GM18868 (cell line): Measurements from ENCODE around the gene CABLES2.
"Not testable (repeated sequence)": the region's sequence is repeated elsewhere in the genome, so short reads cannot be mapped to it uniquely, and the experiment has no call there.

ENCODE experiments used
- ATAC-seq: cut with Tn5 transposase; IDR thresholded peaks from one replicate; pipeline ENCODE4 v1.9.1; 2021; ENCODE audit warnings: mild to moderate bottlenecking, moderate library complexity; ENCODE audit not compliant: unreplicated experiment

CABLES2 gene

DNA sequence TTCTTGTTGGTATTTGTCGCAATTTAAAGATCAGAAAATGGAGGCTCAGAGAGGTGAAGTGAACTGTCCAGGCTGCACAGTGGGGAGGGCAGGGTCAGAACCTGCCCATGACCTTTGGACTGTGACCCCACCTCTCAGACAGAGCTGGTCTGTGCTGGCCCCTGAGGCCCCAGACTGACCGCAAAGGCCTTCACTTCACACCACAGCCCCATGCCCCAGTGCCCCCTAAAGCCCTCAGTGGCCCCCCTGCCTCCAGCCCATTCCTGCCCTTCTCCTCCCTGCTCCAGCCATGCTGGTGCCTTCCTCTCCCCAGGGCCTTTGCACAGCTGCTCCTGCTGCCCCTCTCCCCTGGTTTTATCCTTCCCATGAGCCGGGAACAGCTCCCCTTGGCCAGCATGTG, 29.6 kb upstream of the CABLES2 start:
- no peak for ATAC-seq

DNA sequence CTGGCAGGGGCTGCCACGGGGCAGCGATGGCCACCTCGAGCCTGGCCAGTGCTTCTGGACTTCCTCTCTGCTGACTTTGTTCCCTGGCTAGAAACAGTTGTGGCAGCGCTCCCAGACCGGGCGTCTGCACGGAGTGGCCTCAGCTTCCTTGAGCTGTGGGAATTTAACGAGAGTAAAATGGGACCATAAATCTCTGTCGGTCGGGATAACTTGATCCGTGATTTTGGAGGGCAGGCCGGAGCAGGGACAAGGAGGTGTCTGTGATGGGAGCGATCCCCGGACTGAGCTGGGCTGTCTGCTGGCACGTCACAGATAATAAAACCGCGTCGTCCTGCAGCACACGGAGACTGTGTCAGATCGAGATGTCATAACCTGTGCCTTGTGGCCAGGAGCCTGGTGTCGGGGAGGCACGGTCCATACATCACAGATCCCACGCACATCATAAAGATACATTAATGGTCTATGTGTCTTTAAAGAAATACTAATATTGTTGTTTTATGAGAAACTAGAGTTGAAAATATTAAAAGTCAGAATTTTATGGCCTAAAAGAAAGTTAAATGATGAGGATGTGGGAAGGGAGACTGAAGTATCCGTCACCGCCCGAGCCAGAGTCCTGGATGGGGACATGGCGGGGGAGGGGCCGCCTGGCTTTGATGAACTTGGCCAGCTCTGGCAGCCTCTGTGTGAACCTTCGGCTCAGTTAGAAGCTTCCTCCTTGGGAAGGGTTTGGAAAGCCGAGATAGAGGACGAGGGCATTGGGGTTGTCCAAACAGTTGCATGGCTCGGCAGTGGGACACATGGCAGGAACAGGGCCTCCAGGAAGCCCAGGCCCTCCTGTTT, 26.8 kb upstream of the CABLES2 start:
- no peak for ATAC-seq

DNA sequence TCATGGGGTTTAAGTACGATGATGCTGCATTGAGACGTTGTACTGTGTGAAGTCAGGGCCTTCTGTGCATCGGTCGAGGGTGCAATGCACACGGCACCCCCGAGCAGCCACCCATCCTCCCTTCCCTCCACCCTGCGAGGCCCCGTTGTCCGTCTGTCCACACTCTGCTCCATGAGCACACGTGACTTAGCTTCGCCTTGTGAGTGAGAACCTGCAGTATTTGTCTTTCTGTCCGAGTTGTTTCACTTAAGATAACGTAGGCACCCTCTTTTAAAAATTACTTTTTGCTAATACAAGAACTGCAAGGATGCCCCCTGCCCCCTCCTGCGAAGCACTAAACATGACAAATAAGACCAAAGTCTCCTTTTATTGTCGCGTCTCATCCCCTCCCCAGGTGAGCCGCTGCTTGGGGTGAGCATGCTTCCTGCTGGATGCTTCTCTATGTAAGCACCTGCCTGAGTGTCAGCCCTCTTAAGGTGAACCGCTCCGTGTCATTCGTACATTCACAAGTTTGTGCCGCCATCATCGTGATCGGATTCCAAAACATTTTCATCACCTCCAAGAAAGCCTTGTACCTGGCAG, 23.9 kb upstream of the CABLES2 start:
- no peak for ATAC-seq

DNA sequence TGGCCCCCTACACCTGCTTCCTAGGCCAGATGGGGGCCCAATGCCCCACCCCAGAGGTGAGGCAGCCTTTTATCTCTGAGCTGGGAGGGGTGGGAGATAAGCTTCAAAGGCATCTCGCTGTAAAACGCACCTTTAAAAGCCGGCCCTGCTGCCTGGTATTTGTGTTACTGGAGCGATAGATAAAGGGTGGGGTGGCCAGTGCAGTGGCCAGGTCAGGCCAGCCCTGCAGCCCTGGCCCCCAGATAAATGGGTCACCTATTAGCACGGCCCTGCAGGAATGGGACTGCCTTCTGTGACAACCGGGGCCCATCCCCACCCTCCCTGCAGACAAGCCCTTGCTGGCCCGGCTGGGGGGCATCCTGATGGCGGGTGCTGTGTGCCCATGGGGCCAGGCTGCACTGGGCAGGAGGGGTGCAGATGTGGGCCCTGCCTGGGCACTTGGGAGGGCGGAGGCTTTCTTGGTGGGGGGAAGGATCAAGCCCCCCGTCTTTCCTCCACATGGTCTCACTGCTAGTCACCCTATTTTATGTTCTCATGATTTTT, 23.3 kb upstream of the CABLES2 start:
- no peak for ATAC-seq

- no peak for ATAC-seq
Measured at GRCh38 chr20:62429455-62430310, 22.6 kb upstream of the CABLES2 start.

GRCh38 chr20:62428396-62429295, 21.6 kb upstream of the CABLES2 start:
- no peak for ATAC-seq

DNA sequence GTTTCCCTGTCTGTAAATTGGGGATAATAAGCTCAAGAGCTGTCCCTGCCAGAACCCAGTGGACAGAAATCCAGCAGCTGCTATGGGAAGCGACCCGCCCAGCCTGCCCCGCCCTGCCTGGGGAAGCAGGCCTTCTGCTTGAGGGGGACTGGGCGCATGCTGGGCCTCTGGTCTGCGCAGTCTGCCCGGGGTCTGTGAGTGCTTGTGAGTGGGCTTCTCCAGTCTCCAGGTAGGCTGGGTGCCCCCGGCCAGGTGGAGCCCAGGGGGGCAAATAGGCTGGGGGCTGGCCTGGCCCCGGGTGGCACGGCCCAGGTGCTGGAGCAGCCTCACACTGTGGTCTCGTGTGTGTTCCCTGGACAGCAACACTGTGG, 20.9 kb upstream of the CABLES2 start:
- ATAC-seq: no peak

- ATAC-seq: no peak
Measured at GRCh38 chr20:62427172-62428001, 20.3 kb upstream of the CABLES2 start, which contains the start of gene RBBP8NL. Gene RBBP8NL, minus strand, starts transcription at chr20:62427539. Its CDS starts 7,892 bp downstream, at chr20:62419647.

- ATAC-seq: no peak
Measured at GRCh38 chr20:62426699-62427131, 19.6 kb upstream of the CABLES2 start.

- ATAC-seq: not testable (repeated sequence)
Measured at GRCh38 chr20:62426059-62426348, 18.9 kb upstream of the CABLES2 start.

DNA sequence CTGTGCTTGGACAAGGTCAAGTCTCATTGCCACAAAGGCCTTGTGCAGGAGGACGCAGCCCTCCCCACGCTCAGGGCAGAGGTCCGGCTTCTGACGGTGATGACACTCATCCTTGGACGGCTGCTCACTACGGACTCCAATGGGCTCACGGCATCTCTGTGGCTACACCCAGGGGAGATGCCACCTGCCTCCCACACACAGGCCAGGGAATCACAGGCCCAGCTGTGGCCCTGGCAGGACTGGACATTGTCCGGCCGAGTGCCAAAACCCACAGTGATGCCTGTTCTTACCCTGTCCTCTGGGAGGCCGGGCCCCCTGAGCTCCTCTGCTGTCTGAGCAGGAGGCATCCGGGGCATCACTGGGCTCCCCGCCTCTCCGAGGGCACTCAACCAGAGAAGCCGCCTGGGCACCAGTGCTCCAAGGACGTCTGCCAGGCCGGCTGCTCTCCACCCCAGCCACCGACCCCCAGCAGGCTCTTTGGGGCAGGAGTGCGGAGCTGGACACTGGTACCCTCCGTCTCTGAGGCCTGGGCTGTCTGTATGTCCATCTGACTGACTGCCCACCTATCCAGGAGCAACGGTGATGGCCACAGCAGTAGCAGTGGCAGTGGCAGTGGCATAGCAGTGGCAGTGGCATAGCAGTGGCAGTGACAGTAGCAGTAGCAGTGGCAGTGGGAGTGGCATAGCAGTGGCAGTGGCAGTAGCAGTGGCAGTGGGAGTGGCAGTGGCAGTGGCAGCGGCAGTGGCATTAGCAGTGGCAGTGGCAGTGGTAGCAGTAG, 18.4 kb upstream of the CABLES2 start:
- ATAC-seq: no peak

- ATAC-seq: no peak
Measured at GRCh38 chr20:62424249-62425107, 17.4 kb upstream of the CABLES2 start.

GRCh38 chr20:62423326-62423706, 16.2 kb upstream of the CABLES2 start:
- no peak for ATAC-seq

DNA sequence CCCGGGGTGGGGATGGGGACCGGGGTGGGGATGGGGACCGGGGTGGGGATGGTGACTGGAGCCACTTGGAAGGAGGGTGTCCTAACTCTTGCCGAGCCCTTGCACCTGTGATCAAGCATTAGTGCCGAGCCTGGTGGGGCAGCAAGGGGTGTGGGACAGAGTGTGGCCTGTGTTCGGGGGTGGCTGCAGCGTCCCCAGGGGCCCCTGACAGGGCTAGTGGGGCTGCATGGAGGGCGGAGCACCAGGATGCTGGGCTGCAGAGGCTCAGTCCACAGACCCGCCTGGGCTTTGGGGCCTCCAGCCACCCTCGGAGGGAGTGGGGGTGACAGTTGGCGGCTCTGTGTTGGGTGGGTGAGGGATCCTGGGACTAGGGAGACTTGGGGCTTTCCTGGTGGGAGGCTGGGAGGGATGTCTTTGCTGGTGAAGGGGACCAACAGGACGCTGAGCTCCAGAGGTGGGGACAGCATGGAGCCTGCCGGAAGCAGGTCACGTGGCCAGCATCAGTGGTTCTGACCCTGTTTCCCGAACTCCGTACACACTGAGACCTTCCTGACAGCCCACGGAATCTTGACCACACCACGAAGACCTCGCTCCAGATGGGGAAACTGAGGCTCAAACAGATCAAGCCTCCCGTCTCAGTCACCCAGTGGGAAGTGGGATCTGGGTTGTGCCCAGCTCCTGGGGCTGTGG, 15.7 kb upstream of the CABLES2 start:
- ATAC-seq: no peak

GRCh38 chr20:62421716-62421990, 14.6 kb upstream of the CABLES2 start:
- ATAC-seq: no peak

DNA sequence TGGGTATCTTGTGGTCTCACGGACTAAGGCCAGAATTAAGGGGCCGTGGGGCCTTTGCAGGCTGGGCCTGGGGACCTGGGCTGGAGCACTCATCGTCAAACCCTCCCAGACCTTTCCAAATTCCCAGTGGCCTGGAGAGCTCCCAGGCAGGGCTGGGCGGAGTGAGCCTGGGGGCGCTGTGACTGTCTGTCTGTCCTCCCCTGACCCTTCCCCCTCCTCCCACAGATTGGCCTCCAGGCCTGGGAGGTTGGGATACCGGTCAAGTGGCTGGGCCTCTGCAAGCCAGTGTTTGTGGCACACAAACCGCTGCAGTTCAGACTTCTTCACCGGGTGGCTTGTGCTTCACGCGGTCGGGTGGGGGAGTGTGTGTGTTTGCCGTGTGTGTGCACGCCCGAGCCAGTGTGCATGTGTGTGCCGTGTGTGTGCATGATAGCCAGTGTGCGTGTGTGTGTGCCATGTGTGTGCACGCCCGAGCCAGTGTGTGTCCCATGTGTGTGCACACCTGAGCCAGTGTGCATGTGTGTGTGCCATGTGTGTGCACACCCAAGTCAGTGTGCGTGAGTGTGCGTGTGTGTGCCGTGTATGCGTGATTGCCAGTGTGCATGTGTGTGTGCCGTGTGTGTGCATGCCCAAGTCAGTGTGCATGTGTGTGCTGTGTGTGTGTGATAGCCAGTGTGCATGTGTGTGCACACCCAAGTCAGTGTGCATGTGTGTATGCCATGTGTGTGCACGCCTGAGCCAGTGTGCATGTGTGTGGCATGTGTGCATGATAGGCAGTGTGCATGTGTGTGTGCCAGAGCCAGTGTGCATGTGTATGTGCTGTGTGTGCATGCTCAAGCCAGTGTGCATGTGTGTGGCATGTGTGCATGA, 14.0 kb upstream of the CABLES2 start:
- ATAC-seq: no peak

GRCh38 chr20:62419759-62420158, 12.7 kb upstream of the CABLES2 start:
- ATAC-seq: no peak
